Right lobe of liver (tissue), 6 donors: ENCODE data around the gene CAMKMT. TPM values are rescaled to one million over a fixed set of nuclear protein-coding genes. Genes with fewer than 3 reads are reported as not detected.

Experiments
- ATAC-seq, 4 donors: fragments of 200-7000 bp; cut with Tn5 transposase; one replicate each; pipeline ENCODE4 v1.9.1; 2020; ENCODE audit warnings: mild to moderate bottlenecking in 4 of 4, moderate library complexity in 4 of 4
- DNase-seq, 3 donors: peaks; one replicate each; pipeline ENCODE4 v3.0.0-alpha.2; 2020
- H3K27ac ChIP-seq, 3 donors: fragments of 200-600 bp; one replicate each; pipeline ENCODE4 v1.8.0; 2022
- H3K27me3 ChIP-seq, 2 donors: fragments of 200-600 bp; one replicate each; pipeline ENCODE4 v1.8.0; 2022
- H3K36me3 ChIP-seq, 4 donors: fragments of 200-600 bp; sonication (generic) in 1 of 4; one replicate each; pipeline versions ENCODE4 v1.5.1 to v1.8.0; 2017 to 2022; ENCODE audit warnings: control low read depth in 1 of 4
- H3K4me1 ChIP-seq, 4 donors: fragments of 200-600 bp; sonication (generic) in 1 of 4; one replicate each; pipeline versions ENCODE4 v1.5.1 to v1.8.0; 2017 to 2022; ENCODE audit warnings: control low read depth in 1 of 4
- H3K4me3 ChIP-seq, 3 donors: fragments of 200-600 bp; one replicate each; pipeline ENCODE4 v1.8.0; 2022
- H3K9me3 ChIP-seq, 4 donors: fragments of 200-600 bp; sonication (generic) in 1 of 4; one replicate each; pipeline versions ENCODE4 v1.5.1 to v1.8.0; 2017 to 2022; ENCODE audit warnings: control low read depth in 1 of 4
- POLR2A ChIP-seq: fragments of 450-650 bp; IDR thresholded peaks from one replicate; pipeline ENCODE4 v1.6.1; 2017; ENCODE audit warnings: antibody characterized with exemption, mild to moderate bottlenecking
- WGBS: methylation state at CpG from one replicate; pipeline ENCODE4 v1.1.6; 2018; ENCODE audit warnings: low coverage, low lambda C conversion rate; ENCODE audit not compliant: insufficient coverage; ENCODE audit errors: missing lambda C conversion rate; 5-methylcytosine and 5-hydroxymethylcytosine counted together
- intact Hi-C, 2 donors: fragments of 100-400 bp; cut with DNase I; formaldehyde crosslinking; loops; one replicate each; pipeline versions ENCODE4 v1.11.2 to v1.14.1; 2022
- total RNA-seq, 6 experiments: library from RNA; depleted of rRNA in 2 of 6; stranded (reverse); fragments of >200 nt in 2 of 6; fragmentation: NEBNext Ultra II Directional in 3 of 6; extraction: Animal tissue kit (Norgen Biotek cat#: 25700) in 3 of 6; gene quantifications; one replicate each; pipeline versions ENCODE4 v1.1.0 to v1.2.4, GENCODE V29; 2016 to 2023
- TF ChIP-seq, protein P1 (sequence below), 4 donors: fragments of 200-600 bp in 3 of 4; fragments of 450-650 bp in 1 of 4; IDR thresholded peaks; one replicate each; pipeline versions ENCODE4 v1.5.1 to v1.8.0; 2016 to 2022; ENCODE audit warnings: antibody characterized with exemption in 4 of 4, mild to moderate bottlenecking in 2 of 4
- donor health status: DM: no; HTN: yes; CAD: no.
- donor health status: DM: no; HTN: no; CAD: no.
- donor health status: DM: no; HTN: no; CAD: no.
- donor health status: DM: no; HTN: yes; CAD: no.
- donor health status: DM: no; HTN: yes; CAD: no.

The CAMKMT gene
- total RNA-seq, 6 experiments from 2014 or later: 2.0 to 7.4 (median 5.2) TPM

DNA sequence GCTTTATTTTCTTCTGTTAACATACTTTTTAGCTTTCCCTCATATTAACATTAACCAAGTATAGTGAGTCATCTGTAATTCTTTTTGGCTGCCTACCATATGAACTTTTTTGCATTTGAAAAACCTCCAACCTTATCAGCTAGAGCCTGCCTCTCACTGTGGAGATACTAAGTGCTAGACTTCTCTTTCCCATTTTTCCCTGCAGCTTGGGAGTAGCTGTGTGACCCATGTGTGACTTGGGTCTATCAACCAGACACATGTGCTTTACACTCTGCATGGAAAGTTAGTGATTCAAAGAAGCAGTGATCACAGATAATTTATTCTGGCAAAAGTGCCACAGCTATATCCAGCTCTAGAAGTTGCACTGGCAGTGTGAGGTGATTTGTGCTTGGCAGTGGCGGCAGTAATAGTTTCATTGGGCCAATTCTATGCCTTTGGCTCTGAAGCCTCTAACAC lies 36.7 kb upstream of the CAMKMT start:
- no peak overlapping the region for H3K4me3 ChIP-seq
- H3K27ac ChIP-seq: no peak overlapping the region
- peaks cover 0 to 57% (median 8%) of the 10 kb centered on the region in 4 donors for H3K36me3 ChIP-seq
- no peaks in the 10 kb centered on the region for H3K27me3 ChIP-seq
- intact Hi-C loops: no loop called here
- no peaks in the 10 kb centered on the region for H3K9me3 ChIP-seq
- H3K4me1 ChIP-seq: peaks cover 0 to 2% (median 0%) of the 10 kb centered on the region in 4 donors
- DNase-seq: no peak
- no peak for TF ChIP-seq POLR2A
- TF ChIP-seq, protein P1, sequence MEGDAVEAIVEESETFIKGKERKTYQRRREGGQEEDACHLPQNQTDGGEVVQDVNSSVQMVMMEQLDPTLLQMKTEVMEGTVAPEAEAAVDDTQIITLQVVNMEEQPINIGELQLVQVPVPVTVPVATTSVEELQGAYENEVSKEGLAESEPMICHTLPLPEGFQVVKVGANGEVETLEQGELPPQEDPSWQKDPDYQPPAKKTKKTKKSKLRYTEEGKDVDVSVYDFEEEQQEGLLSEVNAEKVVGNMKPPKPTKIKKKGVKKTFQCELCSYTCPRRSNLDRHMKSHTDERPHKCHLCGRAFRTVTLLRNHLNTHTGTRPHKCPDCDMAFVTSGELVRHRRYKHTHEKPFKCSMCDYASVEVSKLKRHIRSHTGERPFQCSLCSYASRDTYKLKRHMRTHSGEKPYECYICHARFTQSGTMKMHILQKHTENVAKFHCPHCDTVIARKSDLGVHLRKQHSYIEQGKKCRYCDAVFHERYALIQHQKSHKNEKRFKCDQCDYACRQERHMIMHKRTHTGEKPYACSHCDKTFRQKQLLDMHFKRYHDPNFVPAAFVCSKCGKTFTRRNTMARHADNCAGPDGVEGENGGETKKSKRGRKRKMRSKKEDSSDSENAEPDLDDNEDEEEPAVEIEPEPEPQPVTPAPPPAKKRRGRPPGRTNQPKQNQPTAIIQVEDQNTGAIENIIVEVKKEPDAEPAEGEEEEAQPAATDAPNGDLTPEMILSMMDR (IDR thresholded peaks at IDR 0.05): no peak
- ATAC-seq: peak; percentile 43 to 93 (median 59)
- 71% methylated on average over 1 of the region's 1 CpG for WGBS

DNA sequence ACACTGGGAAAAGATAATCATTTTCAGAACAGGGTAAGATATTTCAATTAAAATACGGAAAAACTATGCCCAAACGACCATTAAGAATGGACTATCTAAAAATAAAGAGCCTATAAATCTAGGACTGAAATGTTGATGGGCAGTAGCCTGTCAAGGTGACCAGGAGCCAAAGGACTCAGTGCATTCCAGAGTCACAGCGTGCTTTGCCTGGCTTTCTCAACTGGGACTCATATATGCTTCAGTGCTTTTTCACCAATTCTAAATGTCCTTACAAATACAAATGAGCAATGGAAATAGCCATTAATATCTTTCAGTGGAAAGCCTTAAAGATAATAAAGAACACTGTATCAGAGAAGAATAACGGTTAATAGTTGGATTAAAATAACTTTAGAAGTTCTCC lies 35.9 kb upstream of the CAMKMT start:
- H3K27ac ChIP-seq: no peak overlapping the region

DNA sequence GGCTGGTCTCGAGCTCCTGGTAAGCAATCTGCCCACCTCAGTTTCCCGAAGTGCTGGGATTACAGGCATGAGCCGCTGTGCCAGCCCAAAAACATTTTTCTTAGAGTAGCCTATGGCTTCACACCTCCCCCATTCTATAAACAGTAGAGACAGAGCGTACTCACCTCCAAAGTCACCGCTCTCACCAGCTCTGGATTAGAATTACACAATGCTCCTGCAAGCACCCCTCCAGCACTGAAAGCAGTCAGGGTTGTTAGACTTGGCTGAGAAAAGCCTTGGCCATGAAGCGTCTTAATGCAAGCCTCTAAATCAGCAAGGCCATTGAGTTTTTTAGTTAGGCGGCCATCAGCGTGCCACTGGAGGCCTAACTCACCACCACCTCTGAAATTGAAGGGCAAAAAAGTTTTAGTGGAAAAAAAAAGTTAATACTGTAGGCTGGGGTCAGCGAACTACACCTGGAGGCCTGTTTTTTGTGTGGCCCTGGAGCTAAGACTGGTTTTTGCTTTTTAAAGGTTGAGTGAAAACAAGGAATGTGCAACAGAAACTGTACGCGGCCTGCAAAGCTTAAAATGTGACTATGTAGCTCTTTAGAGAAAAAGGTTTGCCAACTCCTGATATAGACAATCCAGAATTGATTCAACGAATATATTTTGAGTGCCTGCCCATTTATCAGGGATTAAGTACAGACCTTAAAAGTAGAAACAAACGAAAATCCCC lies 35.0 kb upstream of the CAMKMT start:
- no peak for ATAC-seq
- Histone ChIP-seq H3K4me3 (no peak overlapping the region), H3K27me3 (no peaks in the 10 kb centered on the region), H3K27ac (no peak overlapping the region), H3K4me1 (peaks cover 0 to 2% (median 0%) of the 10 kb centered on the region in 4 donors), H3K36me3 (peaks cover 0 to 47% (median under 1%) of the 10 kb centered on the region in 4 donors), H3K9me3 (no peaks in the 10 kb centered on the region)
- WGBS: 86% methylated on average over 12 of the region's 13 CpGs
- DNase-seq: no peak
- no peak for TF ChIP-seq POLR2A
- TF ChIP-seq, protein P1 (IDR thresholded peaks at IDR 0.05): no peak
- intact Hi-C loops: no loop called here

More for the DNA sequence above, 35.9 kb upstream of the CAMKMT start:
- ATAC-seq (no peak), DNase-seq (no peak)
- no peaks in the 10 kb centered on the region for H3K9me3 ChIP-seq
- peaks cover 0 to 51% (median 4%) of the 10 kb centered on the region in 4 donors for H3K36me3 ChIP-seq
- H3K4me3 ChIP-seq: no peak overlapping the region
- WGBS: 91% methylated on average over 4 of the region's 4 CpGs
- peaks cover 0 to 2% (median 0%) of the 10 kb centered on the region in 4 donors for H3K4me1 ChIP-seq
- intact Hi-C loops: no loop called here
- TF ChIP-seq POLR2A: no peak
- TF ChIP-seq, protein P1 (IDR thresholded peaks at IDR 0.05): no peak
- no peaks in the 10 kb centered on the region for H3K27me3 ChIP-seq

DNA sequence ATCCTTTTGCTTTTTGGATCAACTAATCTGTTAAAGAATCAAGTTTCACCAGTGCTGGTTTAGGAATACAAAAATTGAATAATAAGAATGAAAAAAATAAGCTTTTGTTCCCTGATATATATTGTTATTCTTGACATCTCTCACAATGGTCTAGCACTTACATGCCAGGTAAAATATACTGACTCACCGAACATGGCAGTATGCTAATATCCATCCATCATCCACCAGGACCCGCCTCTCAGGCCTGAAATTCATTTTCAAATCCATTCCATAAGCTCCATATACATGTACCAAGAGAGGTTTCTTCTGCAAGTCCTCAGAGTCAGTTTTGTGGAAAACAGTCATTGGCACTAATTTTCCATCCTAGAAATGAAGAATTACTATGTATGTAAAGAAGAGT lies 33.0 kb upstream of the CAMKMT start:
- 94% methylated on average over 2 of the region's 2 CpGs for WGBS
- intact Hi-C loops: no loop called here
- H3K27me3 ChIP-seq: no peaks in the 10 kb centered on the region
- no peak overlapping the region for H3K27ac ChIP-seq
- H3K9me3 ChIP-seq: no peaks in the 10 kb centered on the region
- peaks cover 0 to 2% (median 0%) of the 10 kb centered on the region in 4 donors for H3K4me1 ChIP-seq
- peaks cover 0 to 32% (median 0%) of the 10 kb centered on the region in 4 donors for H3K36me3 ChIP-seq
- no peak for TF ChIP-seq POLR2A
- TF ChIP-seq, protein P1 (IDR thresholded peaks at IDR 0.05): no peak
- H3K4me3 ChIP-seq: no peak overlapping the region
- ATAC-seq (no peak), DNase-seq (no peak)
